HG02759 (cell line): ENCODE measurements around the gene AARS1.
"Not testable (repeated sequence)": the region's sequence is repeated elsewhere in the genome, so short reads cannot be mapped to it uniquely, and the experiment has no call there.

ENCODE experiments used
- ATAC-seq: cut with Tn5 transposase; IDR thresholded peaks from one replicate; pipeline ENCODE4 v1.9.1; 2021; ENCODE audit warnings: mild to moderate bottlenecking, moderate library complexity; ENCODE audit not compliant: unreplicated experiment

AARS1 gene

GRCh38 chr16:70226024-70226423 is 63.3 kb downstream of the AARS1 start:
- ATAC-seq, result not testable (repeated sequence)

GRCh38 chr16:70225430-70225829 is 63.9 kb downstream of the AARS1 start:
- not testable (repeated sequence) for ATAC-seq

GRCh38 chr16:70224645-70225044 is 64.7 kb downstream of the AARS1 start:
- not testable (repeated sequence) for ATAC-seq

- not testable (repeated sequence) for ATAC-seq
Measured at GRCh38 chr16:70223971-70224513, 65.3 kb downstream of the AARS1 start.

GRCh38 chr16:70223216-70223615 is 66.1 kb downstream of the AARS1 start:
- ATAC-seq, result not testable (repeated sequence)

- not testable (repeated sequence) for ATAC-seq
Measured at GRCh38 chr16:70222574-70222973, 66.7 kb downstream of the AARS1 start.

- ATAC-seq, result not testable (repeated sequence)
Measured at GRCh38 chr16:70218586-70218985, 70.7 kb downstream of the AARS1 start.

GRCh38 chr16:70206382-70206781 is 82.9 kb downstream of the AARS1 start:
- ATAC-seq, result not testable (repeated sequence)

GRCh38 chr16:70204668-70205405 is 84.5 kb downstream of the AARS1 start:
- ATAC-seq, result not testable (repeated sequence)

- ATAC-seq, result not testable (repeated sequence)
Measured at GRCh38 chr16:70204010-70204409, 85.3 kb downstream of the AARS1 start.

- ATAC-seq, result not testable (repeated sequence)
Measured at GRCh38 chr16:70203508-70203907, 85.8 kb downstream of the AARS1 start.
